Measurements from ENCODE around the gene FOLR1. TPM values are rescaled to one million over a fixed set of nuclear protein-coding genes. Genes with fewer than 3 reads are reported as not detected.
"Not testable (repeated sequence)": the region's sequence is repeated elsewhere in the genome, so short reads cannot be mapped to it uniquely, and the experiment has no call there.

Gene FOLR1
- total RNA-seq, 4 donors from 2014 or later = 0.46 to 7.0 (median 4.0) TPM

- WGBS, 2 donors = 85 to 90% methylated on average over 4 of the region's 4 CpGs
- DNase-seq (ENCODE audit: low spot score in 2 of 2) = no peak
- no peak overlapping the region for H3K4me3 ChIP-seq (ENCODE audit: low read depth, poor library complexity, severe bottlenecking)
- TF ChIP-seq POLR2A (IDR thresholded peaks at IDR 0.05) = no peak
- intact Hi-C loops (cut with DNase I; ENCODE audit: low total_unique reads) = no loop called here
Observed at GRCh38 chr11:72155751-72156150, 36.2 kb upstream of the FOLR1 start.

GRCh38 chr11:72157131-72157530 is 34.8 kb upstream of the FOLR1 start:
- 44 to 47% methylated on average over 4 of the region's 4 CpGs for WGBS, 2 donors
- H3K4me3 ChIP-seq (ENCODE audit: low read depth, poor library complexity, severe bottlenecking) = no peak overlapping the region
- TF ChIP-seq CTCF (IDR thresholded peaks at IDR 0.05) = no peak
- TF ChIP-seq POLR2A (IDR thresholded peaks at IDR 0.05) = no peak
- intact Hi-C loops (cut with DNase I; ENCODE audit: low total_unique reads) = no loop called here
- DNase-seq (ENCODE audit: low spot score in 2 of 2) = no peak

GRCh38 chr11:72160319-72160718 is 31.6 kb upstream of the FOLR1 start:
- intact Hi-C loops (cut with DNase I; ENCODE audit: low total_unique reads) = no loop called here
- TF ChIP-seq POLR2A (IDR thresholded peaks at IDR 0.05) (no peak), CTCF (IDR thresholded peaks at IDR 0.05) (no peak)
- H3K4me3 ChIP-seq (ENCODE audit: low read depth, poor library complexity, severe bottlenecking) = no peak overlapping the region
- no peak for DNase-seq (ENCODE audit: low spot score in 2 of 2)
- 52 to 68% methylated on average over 2 of the region's 2 CpGs for WGBS, 2 donors

- DNase-seq (ENCODE audit: low spot score in 2 of 2) = no peak
- 59 to 71% methylated on average over 16 of the region's 16 CpGs for WGBS, 2 donors
- H3K4me3 ChIP-seq (ENCODE audit: low read depth, poor library complexity, severe bottlenecking) = no peak overlapping the region
- no peak for TF ChIP-seq POLR2A (IDR thresholded peaks at IDR 0.05)
- no peak for TF ChIP-seq CTCF (IDR thresholded peaks at IDR 0.05)
- intact Hi-C loops (cut with DNase I; ENCODE audit: low total_unique reads) = no loop called here
Observed at GRCh38 chr11:72162891-72163492, 28.9 kb upstream of the FOLR1 start.

- H3K4me3 ChIP-seq (ENCODE audit: low read depth, poor library complexity, severe bottlenecking); DNase-seq (ENCODE audit: low spot score in 2 of 2); intact Hi-C loops (cut with DNase I; ENCODE audit: low total_unique reads): not testable (repeated sequence)
- WGBS, 2 donors = 43 to 95% methylated on average over 2 of the region's 3 CpGs
Observed at GRCh38 chr11:72164187-72164586, 27.8 kb upstream of the FOLR1 start.

- H3K4me3 ChIP-seq (ENCODE audit: low read depth, poor library complexity, severe bottlenecking); DNase-seq (ENCODE audit: low spot score in 2 of 2); intact Hi-C loops (cut with DNase I; ENCODE audit: low total_unique reads): not testable (repeated sequence)
- 76 to 89% methylated on average over 5 of the region's 5 CpGs for WGBS, 2 donors
Observed at GRCh38 chr11:72169046-72169555, 22.8 kb upstream of the FOLR1 start.

GRCh38 chr11:72169754-72170153 is 22.2 kb upstream of the FOLR1 start:
- 80 to 97% methylated on average over 3 of the region's 3 CpGs for WGBS, 2 donors
- H3K4me3 ChIP-seq (ENCODE audit: low read depth, poor library complexity, severe bottlenecking); DNase-seq (ENCODE audit: low spot score in 2 of 2); intact Hi-C loops (cut with DNase I; ENCODE audit: low total_unique reads): not testable (repeated sequence)

GRCh38 chr11:72172043-72172442 is 19.9 kb upstream of the FOLR1 start:
- DNase-seq (ENCODE audit: low spot score in 2 of 2) = peak in 1 of 2 donors; percentile 18
- 50 to 69% methylated on average over 4 of the region's 4 CpGs for WGBS, 2 donors
- H3K4me3 ChIP-seq (ENCODE audit: low read depth, poor library complexity, severe bottlenecking); intact Hi-C loops (cut with DNase I; ENCODE audit: low total_unique reads): not testable (repeated sequence)

Data from lower leg skin (tissue), 4 donors.